Tibial nerve (tissue), 4 donors: Measurements from ENCODE around the gene PLAC1. TPM values are rescaled to one million over a fixed set of nuclear protein-coding genes. Genes with fewer than 3 reads are reported as not detected.

ENCODE experiments used
- DNase-seq, 2 donors: peaks; one replicate each; pipeline ENCODE4 v3.0.0-alpha.2; 2019; ENCODE audit warnings: low spot score in 2 of 2
- H3K27ac ChIP-seq, 4 donors: fragments of 200-600 bp; sonication (generic) in 3 of 4; one replicate each; pipeline ENCODE4 v1.5.1; 2017 to 2019; ENCODE audit warnings: mild to moderate bottlenecking in 1 of 4
- H3K27me3 ChIP-seq, 2 donors: fragments of 200-600 bp; sonication (generic) in 1 of 2; one replicate each; pipeline versions ENCODE4 v1.5.1 to v1.6.0; 2017 to 2019
- H3K36me3 ChIP-seq, 3 donors: fragments of 200-600 bp; sonication (generic); one replicate each; pipeline ENCODE4 v1.5.1; 2018 to 2019
- H3K4me1 ChIP-seq, 4 donors: fragments of 200-600 bp; sonication (generic) in 3 of 4; one replicate each; pipeline ENCODE4 v1.5.1; 2017 to 2019
- H3K4me3 ChIP-seq, 4 donors: fragments of 200-600 bp; sonication (generic) in 3 of 4; one replicate each; pipeline ENCODE4 v1.5.1; 2017 to 2019; ENCODE audit warnings: mild to moderate bottlenecking in 1 of 4, moderate library complexity in 1 of 4
- H3K9me3 ChIP-seq, 4 donors: fragments of 200-600 bp; sonication (generic) in 3 of 4; one replicate each; pipeline ENCODE4 v1.5.1; 2017 to 2019
- CTCF ChIP-seq, 5 experiments: fragments of 200-600 bp in 3 of 5; fragments of 450-650 bp in 2 of 5; sonication (generic) in 3 of 5; IDR thresholded peaks; one replicate each; pipeline ENCODE4 v1.5.1; 2016 to 2019; ENCODE audit warnings: antibody characterized with exemption in 5 of 5, mild to moderate bottlenecking in 3 of 5, moderate library complexity in 2 of 5
- EP300 ChIP-seq, 2 donors: sonication (generic); formaldehyde crosslinking; IDR thresholded peaks; one replicate each; pipeline ENCODE4 v1.6.1; 2017; ENCODE audit warnings: antibody characterized with exemption in 2 of 2, mild to moderate bottlenecking in 1 of 2
- POLR2A ChIP-seq, 2 donors: fragments of 450-650 bp; IDR thresholded peaks; one replicate each; pipeline ENCODE4 v1.6.1; 2017; ENCODE audit warnings: antibody characterized with exemption in 2 of 2, mild to moderate bottlenecking in 2 of 2, moderate library complexity in 2 of 2
- WGBS, 2 donors: methylation state at CpG; one replicate each; pipeline ENCODE4 v1.1.5; 2018; 5-methylcytosine and 5-hydroxymethylcytosine counted together
- total RNA-seq, 4 donors: library from RNA; depleted of rRNA; stranded (reverse); fragments of >200 nt; gene quantifications; one replicate each; pipeline ENCODE4 v1.1.0, GENCODE V29; 2016

Gene PLAC1
- total RNA-seq, 4 donors from 2014 or later: not detected

GRCh38 chrX:134619838-134620237 lies 38.4 kb downstream of the PLAC1 start:
- H3K4me3 ChIP-seq: no peak overlapping the region
- no peaks in the 10 kb centered on the region for H3K36me3 ChIP-seq
- H3K27ac ChIP-seq: no peak overlapping the region
- H3K4me1 ChIP-seq: no peaks in the 10 kb centered on the region
- no peak for TF ChIP-seq EP300 (IDR thresholded peaks at IDR 0.05)
- TF ChIP-seq POLR2A (IDR thresholded peaks at IDR 0.05): no peak
- no peak for TF ChIP-seq CTCF (IDR thresholded peaks at IDR 0.05)
- H3K9me3 ChIP-seq: no peaks in the 10 kb centered on the region
- DNase-seq: no peak
- peaks cover 0 to 3% of the 10 kb centered on the region in 2 donors for H3K27me3 ChIP-seq
- 76 to 100% methylated on average over 1 of the region's 1 CpG for WGBS, 2 donors

- 48 to 55% methylated on average over 3 of the region's 3 CpGs for WGBS, 2 donors
- TF ChIP-seq CTCF (IDR thresholded peaks at IDR 0.05): no peak
- no peak for TF ChIP-seq EP300 (IDR thresholded peaks at IDR 0.05)
- TF ChIP-seq POLR2A (IDR thresholded peaks at IDR 0.05): no peak
- no peak for DNase-seq
Measured at GRCh38 chrX:134613396-134613795, 44.9 kb downstream of the PLAC1 start.

GRCh38 chrX:134608153-134608552 lies 50.1 kb downstream of the PLAC1 start:
- no peak overlapping the region for H3K27ac ChIP-seq
- WGBS, 2 donors: 81 to 88% methylated on average over 1 of the region's 1 CpG
- no peak overlapping the region for H3K4me3 ChIP-seq
- H3K27me3 ChIP-seq: no peaks in the 10 kb centered on the region
- no peaks in the 10 kb centered on the region for H3K4me1 ChIP-seq
- H3K36me3 ChIP-seq: no peaks in the 10 kb centered on the region
- DNase-seq: no peak
- TF ChIP-seq POLR2A (IDR thresholded peaks at IDR 0.05) (no peak), EP300 (IDR thresholded peaks at IDR 0.05) (no peak)
- no peaks in the 10 kb centered on the region for H3K9me3 ChIP-seq

More at GRCh38 chrX:134613396-134613795, 44.9 kb downstream of the PLAC1 start:
- H3K9me3 ChIP-seq: no peaks in the 10 kb centered on the region
- no peak overlapping the region for H3K4me3 ChIP-seq
- H3K27me3 ChIP-seq: no peaks in the 10 kb centered on the region
- H3K27ac ChIP-seq: no peak overlapping the region
- H3K4me1 ChIP-seq: no peaks in the 10 kb centered on the region
- H3K36me3 ChIP-seq: no peaks in the 10 kb centered on the region

GRCh38 chrX:134607523-134607922 lies 50.7 kb downstream of the PLAC1 start:
- Histone ChIP-seq H3K36me3 (no peaks in the 10 kb centered on the region), H3K9me3 (no peaks in the 10 kb centered on the region), H3K4me1 (no peaks in the 10 kb centered on the region), H3K27me3 (no peaks in the 10 kb centered on the region), H3K4me3 (no peak overlapping the region), H3K27ac (no peak overlapping the region)
- 90 to 91% methylated on average over 3 to 6 of the region's 6 CpGs for WGBS, 2 donors
- no peak for DNase-seq
- TF ChIP-seq EP300 (IDR thresholded peaks at IDR 0.05): no peak
- no peak for TF ChIP-seq POLR2A (IDR thresholded peaks at IDR 0.05)
- TF ChIP-seq CTCF (IDR thresholded peaks at IDR 0.05): no peak

GRCh38 chrX:134604701-134605311 lies 53.5 kb downstream of the PLAC1 start:
- TF ChIP-seq EP300 (IDR thresholded peaks at IDR 0.05) (no peak), POLR2A (IDR thresholded peaks at IDR 0.05) (no peak), CTCF (IDR thresholded peaks at IDR 0.05) (no peak)
- Histone ChIP-seq H3K4me3 (no peak overlapping the region), H3K27me3 (no peaks in the 10 kb centered on the region), H3K27ac (no peak overlapping the region), H3K9me3 (no peaks in the 10 kb centered on the region), H3K4me1 (no peaks in the 10 kb centered on the region), H3K36me3 (no peaks in the 10 kb centered on the region)
- no peak for DNase-seq
- WGBS, 2 donors: 20 to 27% methylated on average over 4 of the region's 4 CpGs
